Activated gamma-delta T cell treated with Interleukin-2 at 50 U/mL for 16 hours (primary cell): ENCODE data around the gene AKAP13.
"Not testable (repeated sequence)": the region's sequence is repeated elsewhere in the genome, so short reads cannot be mapped to it uniquely, and the experiment has no call there.

Experiments used
- DNase-seq: peaks from one replicate; pipeline ENCODE4 v3.0.0-alpha.2; 2020

The AKAP13 gene

GRCh38 chr15:85380217-85380811 lies at the start of gene AKAP13:
Gene AKAP13 (plus strand): TSS chr15:85380603. CDS start chr15:85485721, 105,118 bp downstream.
- DNase-seq: peak; percentile 91

- peak; percentile 76 for DNase-seq
Observed at GRCh38 chr15:85330901-85331588, 49.4 kb upstream of the AKAP13 start.

GRCh38 chr15:85331655-85332285 lies 48.6 kb upstream of the AKAP13 start:
- DNase-seq: no peak

GRCh38 chr15:85333132-85333831 lies 47.1 kb upstream of the AKAP13 start:
- no peak for DNase-seq

GRCh38 chr15:85334241-85334640 lies 46.2 kb upstream of the AKAP13 start:
- DNase-seq: no peak

- no peak for DNase-seq
Observed at GRCh38 chr15:85335193-85335942, 45.0 kb upstream of the AKAP13 start.

- DNase-seq: no peak
Observed at GRCh38 chr15:85336880-85337279, 43.5 kb upstream of the AKAP13 start.

GRCh38 chr15:85337425-85338074 lies 42.9 kb upstream of the AKAP13 start:
- DNase-seq: no peak

GRCh38 chr15:85340321-85340665 lies 40.1 kb upstream of the AKAP13 start:
- DNase-seq: no peak

- DNase-seq: no peak
Observed at GRCh38 chr15:85340852-85341251, 39.6 kb upstream of the AKAP13 start.

GRCh38 chr15:85342163-85342562 lies 38.2 kb upstream of the AKAP13 start:
- DNase-seq: not testable (repeated sequence)

- DNase-seq: not testable (repeated sequence)
Observed at GRCh38 chr15:85343443-85343842, 37.0 kb upstream of the AKAP13 start.

GRCh38 chr15:85344241-85344640 lies 36.2 kb upstream of the AKAP13 start:
- not testable (repeated sequence) for DNase-seq

- DNase-seq: not testable (repeated sequence)
Observed at GRCh38 chr15:85344653-85345114, 35.7 kb upstream of the AKAP13 start.

- DNase-seq: not testable (repeated sequence)
Observed at GRCh38 chr15:85345196-85345918, 35.0 kb upstream of the AKAP13 start.

- not testable (repeated sequence) for DNase-seq
Observed at GRCh38 chr15:85346462-85347084, 33.8 kb upstream of the AKAP13 start.

- DNase-seq: not testable (repeated sequence)
Observed at GRCh38 chr15:85347264-85348047, 32.9 kb upstream of the AKAP13 start.

GRCh38 chr15:85348048-85348766 lies 32.2 kb upstream of the AKAP13 start:
- not testable (repeated sequence) for DNase-seq

GRCh38 chr15:85349062-85349461 lies 31.3 kb upstream of the AKAP13 start:
- not testable (repeated sequence) for DNase-seq
